AG04450 (cell line): ENCODE results near the gene UCP2. TPM values are rescaled to one million over a fixed set of nuclear protein-coding genes. Genes with fewer than 3 reads are reported as not detected.

Source experiments
- CTCF ChIA-PET: fragments of 300-600, 350-600 bp; formaldehyde crosslinking; extraction: SDS; loops from one replicate; lab custom pipeline; 2022; ENCODE audit warnings: antibody characterized with exemption, inconsistent platforms; lab: Charles Lee
- POLR2A ChIA-PET: fragments of 350-600 bp; formaldehyde crosslinking; extraction: SDS; loops from one replicate; lab custom pipeline; 2021; ENCODE audit warnings: antibody characterized with exemption, inconsistent platforms; lab: Yijun Ruan, JAX
- DNase-seq: peaks from one replicate; pipeline ENCODE4 v3.0.0-alpha.2; 2011; ENCODE audit warnings: low read depth, low spot score
- H3K27ac ChIP-seq: one replicate; pipeline ENCODE4 v1.5.1; 2012; ENCODE audit warnings: low read depth, low read length, control low read depth
- H3K27me3 ChIP-seq: one replicate; pipeline ENCODE4 v1.6.0; 2012; ENCODE audit warnings: low read length; ENCODE audit not compliant: control insufficient read depth, insufficient read depth
- H3K4me3 ChIP-seq: 2 replicates; pipeline ENCODE4 v1.5.1; 2011; ENCODE audit warnings: mild to moderate bottlenecking, low read depth, low read length, control low read depth
- H3K9me3 ChIP-seq: 2 replicates; pipeline ENCODE4 v1.5.1; 2012; ENCODE audit warnings: low read length; ENCODE audit not compliant: control insufficient read depth, insufficient read depth
- CTCF ChIP-seq: IDR thresholded peaks from 2 replicates; pipeline ENCODE4 v1.5.1; 2011; ENCODE audit warnings: low read depth, low read length, control low read depth, inconsistent platforms
- polyA plus RNA-seq: library from polyadenylated mRNA; depleted of rRNA; stranded (reverse); fragments of >200 nt; gene quantifications from 2 replicates; pipeline ENCODE4 v1.2.3, GENCODE V29; 2011

Gene UCP2
- polyA plus RNA-seq, 1 experiment = 4.7 TPM

GRCh38 chr11:73965076-73965763 lies 17.4 kb downstream of the UCP2 start:
- POLR2A ChIA-PET = no interaction called here
- no peak for DNase-seq
- CTCF ChIA-PET = interaction anchor here (0.7 to 2.2 kb wide), 8 partner anchors 10 to 485 kb away, joined by 3 to 12 read pairs (median 5); no protein-coding TSS in a partner anchor

GRCh38 chr11:73963861-73964260 lies 18.8 kb downstream of the UCP2 start:
- ChIA-PET CTCF (interaction anchor here (0.6 to 2.2 kb wide), 22 partner anchors 9 to 489 kb away, joined by 3 to 12 read pairs (median 4); partner anchors contain the start of genes PPME1 and UCP2), POLR2A (no interaction called here)
- TF ChIP-seq CTCF = no peak
- H3K4me3 ChIP-seq = no peak overlapping the region
- no peaks in the 10 kb centered on the region for H3K9me3 ChIP-seq
- DNase-seq = no peak
- H3K27me3 ChIP-seq = peaks cover 8% of the 10 kb centered on the region
- H3K27ac ChIP-seq = no peak overlapping the region

More at GRCh38 chr11:73965076-73965763, 17.4 kb downstream of the UCP2 start:
- Histone ChIP-seq H3K9me3 (no peaks in the 10 kb centered on the region; the same call in 1 of the 2 replicates), H3K4me3 (no peak overlapping the region), H3K27me3 (peaks cover 8% of the 10 kb centered on the region), H3K27ac (no peak overlapping the region)
- TF ChIP-seq CTCF = 0 out of 2 replicates have a peak, but pooled peaks have one; percentile 7

GRCh38 chr11:73962101-73962705 lies 20.4 kb downstream of the UCP2 start:
- no peak for TF ChIP-seq CTCF
- H3K27me3 ChIP-seq = peaks cover 8% of the 10 kb centered on the region
- POLR2A ChIA-PET = no interaction called here
- H3K4me3 ChIP-seq = no peak overlapping the region
- H3K27ac ChIP-seq = no peak overlapping the region
- DNase-seq = no peak
- no peaks in the 10 kb centered on the region; the same call in 1 of the 2 replicates for H3K9me3 ChIP-seq
- CTCF ChIA-PET = no interaction called here

- Histone ChIP-seq H3K27me3 (peaks cover 8% of the 10 kb centered on the region), H3K27ac (no peak overlapping the region), H3K9me3 (no peaks in the 10 kb centered on the region; the same call in 1 of the 2 replicates), H3K4me3 (no peak overlapping the region)
- ChIA-PET CTCF (no interaction called here), POLR2A (interaction anchor here (1.3 kb wide), 1 partner anchor 210 kb away, joined by 3 read pairs; the partner anchor contains the start of genes C2CD3 and PPME1)
- no peak for TF ChIP-seq CTCF
- no peak for DNase-seq
Observed at GRCh38 chr11:73961321-73961720, 21.3 kb downstream of the UCP2 start.
